HUDEP-2 (cell line): ENCODE data around the gene VWF.

ENCODE experiments used
- DNase-seq, 76 experiments: peaks; one replicate each; lab custom pipeline; 2025; ENCODE audit not compliant: unreplicated experiment in 76 of 76; lab: John Stamatoyannopoulos, UW

VWF gene

DNA sequence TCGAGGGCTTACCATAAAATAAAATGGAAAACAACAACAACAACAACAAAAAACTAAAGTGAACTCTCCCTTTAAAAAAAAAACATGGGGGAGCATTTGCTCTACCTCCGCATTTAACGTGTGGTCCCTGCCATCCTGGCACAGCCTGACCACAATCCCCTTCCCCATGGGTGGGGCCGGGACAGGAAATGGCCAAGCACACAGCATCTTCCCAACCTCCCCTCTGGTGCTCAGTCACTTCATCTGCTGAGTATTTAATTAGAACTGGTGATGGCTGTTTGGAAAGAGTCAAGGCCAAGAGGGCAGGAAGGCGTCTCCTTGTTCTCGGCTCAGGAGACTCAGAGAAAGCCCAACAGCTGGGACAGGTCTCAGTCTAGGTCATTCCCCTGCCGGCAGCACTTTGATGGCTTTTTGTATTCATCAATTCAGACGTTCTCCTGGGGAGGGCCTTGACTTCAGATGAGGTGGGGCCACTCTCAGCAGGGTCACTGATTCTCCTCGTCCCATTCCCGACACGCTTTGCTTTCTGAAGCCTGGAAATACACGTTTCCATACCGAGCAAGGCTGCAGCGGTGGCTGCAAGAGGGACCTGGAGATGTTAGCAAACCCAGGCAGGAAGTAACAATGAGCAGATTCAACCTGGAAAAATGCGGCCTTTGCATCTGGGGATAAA is 223.8 kb downstream of the VWF start:
- no peak for DNase-seq

DNA sequence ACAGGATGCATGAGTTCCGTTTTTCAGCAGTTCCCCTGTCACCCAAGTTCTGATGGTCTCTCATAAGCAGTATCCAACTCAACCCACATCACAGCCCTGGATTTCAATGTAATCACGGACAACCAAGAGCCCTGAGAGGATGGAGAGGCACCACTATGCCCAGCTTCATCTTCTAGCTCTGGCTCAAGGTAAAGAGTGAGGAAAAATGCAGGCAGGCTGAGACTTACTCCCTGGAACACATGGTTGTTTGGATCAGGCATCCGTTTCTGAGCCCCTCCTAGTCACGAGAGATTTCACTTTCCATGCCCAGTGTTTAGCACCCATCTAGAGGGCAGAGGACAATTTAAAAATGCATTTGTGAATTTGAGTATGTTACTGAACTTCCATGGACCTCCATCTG is 224.4 kb downstream of the VWF start:
- no peak for DNase-seq

DNA sequence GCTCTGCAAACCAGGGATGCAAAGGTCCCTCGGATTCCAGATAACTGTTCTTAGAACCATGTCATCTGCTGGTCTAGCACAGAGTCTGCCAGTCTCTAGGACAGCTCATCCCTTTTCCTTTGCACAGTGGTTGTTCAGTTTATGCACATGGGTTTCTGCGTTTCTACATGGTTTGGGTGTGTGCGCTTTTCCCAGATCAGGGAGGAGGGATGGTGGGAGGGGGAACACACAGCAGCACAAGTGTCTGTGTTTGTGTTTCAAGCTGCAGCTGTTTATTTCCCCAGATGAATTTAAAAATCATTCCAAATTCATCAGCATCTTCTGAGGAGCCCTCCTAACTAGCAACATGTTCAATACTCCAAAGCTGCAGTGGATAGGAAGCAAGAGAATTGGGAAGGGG is 224.8 kb downstream of the VWF start:
- no peak for DNase-seq

- no peak for DNase-seq
Measured at GRCh38 chr12:5898874-5899273, 225.6 kb downstream of the VWF start.
